Measurements from ENCODE around the gene RAPGEF4. TPM values are rescaled to one million over a fixed set of nuclear protein-coding genes. Genes with fewer than 3 reads are reported as not detected.

RAPGEF4 gene
- total RNA-seq, 1 experiment from 2014 or later: 1.4 TPM

DNA sequence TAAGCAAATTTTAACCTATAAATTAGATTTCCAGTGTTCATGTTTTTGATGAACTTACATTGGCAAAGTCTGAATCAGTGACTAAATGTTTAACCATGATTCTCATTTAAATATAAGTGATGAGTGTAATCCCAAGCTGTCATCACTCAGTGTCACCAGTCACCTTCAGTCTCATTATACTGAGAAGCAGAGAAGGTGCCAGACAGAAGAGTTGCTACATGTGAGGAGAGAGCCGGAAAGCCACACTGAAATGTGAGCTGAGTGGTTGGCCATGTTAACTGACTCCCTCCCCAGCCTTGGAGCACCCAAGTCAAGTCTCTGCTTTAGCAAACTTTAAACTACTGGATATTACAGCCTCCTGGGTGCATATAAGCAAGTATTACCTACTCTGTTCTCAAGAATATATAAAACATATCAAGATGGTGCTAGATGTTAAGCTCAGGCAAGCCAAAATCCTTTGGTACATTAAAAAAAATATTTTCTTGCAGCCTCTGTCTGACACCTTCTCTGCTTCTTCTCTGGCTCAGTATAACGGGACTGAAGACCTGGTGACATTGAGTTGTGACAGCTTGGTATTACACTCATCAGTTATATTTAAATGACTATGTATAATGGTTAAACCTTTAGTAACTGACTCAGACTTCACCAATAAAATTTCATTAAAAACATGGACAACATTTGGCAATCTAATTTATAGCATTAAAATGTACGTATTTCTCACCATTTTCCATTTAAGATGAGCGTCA lies 264.2 kb downstream of the RAPGEF4 start:
- Histone ChIP-seq H3K18ac (ENCODE audit: insufficient read length, low read depth, low read length) (no peak overlapping the region), H3T11ph (ENCODE audit: low read length) (no peak overlapping the region), H3K23me2 (ENCODE audit: insufficient read length, low read depth, low read length, poor library complexity, severe bottlenecking) (no peaks in the 10 kb centered on the region), H3K14ac (ENCODE audit: insufficient read depth, low read length) (no peak overlapping the region), H3K23ac (ENCODE audit: insufficient read length, low read depth, low read length) (no peak overlapping the region), H2BK20ac (ENCODE audit: low read depth, low read length, poor library complexity, severe bottlenecking) (no peak overlapping the region), H3K4me2 (ENCODE audit: insufficient read depth, insufficient read length, low read length) (no peak overlapping the region), H2BK15ac (ENCODE audit: low read depth, low read length) (no peak overlapping the region), H3K4ac (ENCODE audit: low read depth, low read length) (no peak overlapping the region), H4K8ac (replicated peaks; ENCODE audit: insufficient read length, low read depth, low read length) (no peak overlapping the region), H3K79me1 (ENCODE audit: insufficient read depth, low read depth, low read length, poor library complexity, severe bottlenecking) (no peaks in the 10 kb centered on the region), H2AK5ac (ENCODE audit: insufficient read length, low read length) (no peak overlapping the region), H3K27ac (ENCODE audit: insufficient read length, low read depth, low read length) (no peak overlapping the region), H3K4me1 (ENCODE audit: insufficient read depth, low read length) (no peaks in the 10 kb centered on the region), H3K9ac (ENCODE audit: extremely low read depth, insufficient read length, low read length) (no peak overlapping the region), H4K5ac (ENCODE audit: insufficient read length, low read depth, low read length) (no peak overlapping the region), H3K9me3 (ENCODE audit: control insufficient read depth, low read depth, low read length) (no peaks in the 10 kb centered on the region), H3K79me2 (ENCODE audit: insufficient read depth, low read length) (no peaks in the 10 kb centered on the region), H2AFZ (ENCODE audit: low read length) (no peak overlapping the region), H2BK12ac (ENCODE audit: insufficient read length, low read depth, low read length) (no peak overlapping the region), H4K20me1 (ENCODE audit: control insufficient read depth, insufficient read depth, insufficient read length) (no peaks in the 10 kb centered on the region), H3K27me3 (ENCODE audit: insufficient read depth, low read length) (no peaks in the 10 kb centered on the region), H2BK5ac (ENCODE audit: insufficient read length, low read length) (no peak overlapping the region), H2BK120ac (ENCODE audit: low read depth, low read length, poor library complexity, severe bottlenecking) (peak overlapping the region; percentile 6), H4K91ac (ENCODE audit: insufficient read length, low read depth, low read length) (no peak overlapping the region), H3K56ac (ENCODE audit: insufficient read length, low read depth, low read length) (no peak overlapping the region)
- Mint-ChIP-seq H3K9me3 (no peaks in the 10 kb centered on the region; a peak in 1 of 5 replicates), H3K4me3 (no peak overlapping the region), H3K4me1 (peaks cover 15 to 39% of the 10 kb centered on the region in 2 experiments), H3K27me3 (ENCODE audit: low read depth) (no peaks in the 10 kb centered on the region; the same call in 1 of the 2 replicates), H3K27ac (no peak overlapping the region), H3K36me3 (ENCODE audit: insufficient read depth in 1 of 3, low read depth in 3 of 3) (no peaks in the 10 kb centered on the region; a peak in 1 of 7 replicates)
- TF ChIP-seq, protein P1, sequence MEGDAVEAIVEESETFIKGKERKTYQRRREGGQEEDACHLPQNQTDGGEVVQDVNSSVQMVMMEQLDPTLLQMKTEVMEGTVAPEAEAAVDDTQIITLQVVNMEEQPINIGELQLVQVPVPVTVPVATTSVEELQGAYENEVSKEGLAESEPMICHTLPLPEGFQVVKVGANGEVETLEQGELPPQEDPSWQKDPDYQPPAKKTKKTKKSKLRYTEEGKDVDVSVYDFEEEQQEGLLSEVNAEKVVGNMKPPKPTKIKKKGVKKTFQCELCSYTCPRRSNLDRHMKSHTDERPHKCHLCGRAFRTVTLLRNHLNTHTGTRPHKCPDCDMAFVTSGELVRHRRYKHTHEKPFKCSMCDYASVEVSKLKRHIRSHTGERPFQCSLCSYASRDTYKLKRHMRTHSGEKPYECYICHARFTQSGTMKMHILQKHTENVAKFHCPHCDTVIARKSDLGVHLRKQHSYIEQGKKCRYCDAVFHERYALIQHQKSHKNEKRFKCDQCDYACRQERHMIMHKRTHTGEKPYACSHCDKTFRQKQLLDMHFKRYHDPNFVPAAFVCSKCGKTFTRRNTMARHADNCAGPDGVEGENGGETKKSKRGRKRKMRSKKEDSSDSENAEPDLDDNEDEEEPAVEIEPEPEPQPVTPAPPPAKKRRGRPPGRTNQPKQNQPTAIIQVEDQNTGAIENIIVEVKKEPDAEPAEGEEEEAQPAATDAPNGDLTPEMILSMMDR (conservative IDR thresholded peaks at IDR 0.05): no peak
- no CpG with 5 or more reads among the region's 4 CpGs for WGBS (ENCODE audit: extremely low coverage, insufficient read length, low lambda C conversion rate)
- no peak for DNase-seq
